ENCODE measurements around the gene DENND6B.

- no peak for TF ChIP-seq FIP1L1 (IDR thresholded peaks at IDR 0.05; ENCODE audit: borderline replicate concordance, insufficient read depth, low read depth, low read length)
- TF ChIP-seq PRDM15 (CRISPR knock-in tag; IDR thresholded peaks at IDR 0.05) = no peak
- TF ChIP-seq TRAFD1 (CRISPR knock-in tag; IDR thresholded peaks at IDR 0.05; ENCODE audit: borderline replicate concordance) = no peak
- TF ChIP-seq MBNL3 (CRISPR knock-in tag; conservative IDR thresholded peaks at IDR 0.05) = no peak
- TF ChIP-seq RBAK (CRISPR knock-in tag; IDR thresholded peaks at IDR 0.05) = no peak
- TF ChIP-seq, protein P1, sequence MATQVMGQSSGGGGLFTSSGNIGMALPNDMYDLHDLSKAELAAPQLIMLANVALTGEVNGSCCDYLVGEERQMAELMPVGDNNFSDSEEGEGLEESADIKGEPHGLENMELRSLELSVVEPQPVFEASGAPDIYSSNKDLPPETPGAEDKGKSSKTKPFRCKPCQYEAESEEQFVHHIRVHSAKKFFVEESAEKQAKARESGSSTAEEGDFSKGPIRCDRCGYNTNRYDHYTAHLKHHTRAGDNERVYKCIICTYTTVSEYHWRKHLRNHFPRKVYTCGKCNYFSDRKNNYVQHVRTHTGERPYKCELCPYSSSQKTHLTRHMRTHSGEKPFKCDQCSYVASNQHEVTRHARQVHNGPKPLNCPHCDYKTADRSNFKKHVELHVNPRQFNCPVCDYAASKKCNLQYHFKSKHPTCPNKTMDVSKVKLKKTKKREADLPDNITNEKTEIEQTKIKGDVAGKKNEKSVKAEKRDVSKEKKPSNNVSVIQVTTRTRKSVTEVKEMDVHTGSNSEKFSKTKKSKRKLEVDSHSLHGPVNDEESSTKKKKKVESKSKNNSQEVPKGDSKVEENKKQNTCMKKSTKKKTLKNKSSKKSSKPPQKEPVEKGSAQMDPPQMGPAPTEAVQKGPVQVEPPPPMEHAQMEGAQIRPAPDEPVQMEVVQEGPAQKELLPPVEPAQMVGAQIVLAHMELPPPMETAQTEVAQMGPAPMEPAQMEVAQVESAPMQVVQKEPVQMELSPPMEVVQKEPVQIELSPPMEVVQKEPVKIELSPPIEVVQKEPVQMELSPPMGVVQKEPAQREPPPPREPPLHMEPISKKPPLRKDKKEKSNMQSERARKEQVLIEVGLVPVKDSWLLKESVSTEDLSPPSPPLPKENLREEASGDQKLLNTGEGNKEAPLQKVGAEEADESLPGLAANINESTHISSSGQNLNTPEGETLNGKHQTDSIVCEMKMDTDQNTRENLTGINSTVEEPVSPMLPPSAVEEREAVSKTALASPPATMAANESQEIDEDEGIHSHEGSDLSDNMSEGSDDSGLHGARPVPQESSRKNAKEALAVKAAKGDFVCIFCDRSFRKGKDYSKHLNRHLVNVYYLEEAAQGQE (IDR thresholded peaks at IDR 0.05; ENCODE audit: borderline replicate concordance in 1 of 2, low read depth in 1 of 2, low read length in 2 of 2) = no peak
- TF ChIP-seq CTCF (CRISPR knock-in tag; IDR thresholded peaks at IDR 0.05) = no peak
- no peak for TF ChIP-seq POLR2AphosphoS2 (IDR thresholded peaks at IDR 0.05; ENCODE audit: low read depth, low read length)
- TF ChIP-seq TBP (CRISPR knock-in tag; IDR thresholded peaks at IDR 0.05) = no peak
- no peak for TF ChIP-seq ESRRA (CRISPR knock-in tag; IDR thresholded peaks at IDR 0.05; ENCODE audit: low read depth)
- no peak for TF ChIP-seq DPF2 (CRISPR knock-in tag; IDR thresholded peaks at IDR 0.05; ENCODE audit: borderline replicate concordance, low read depth)
- no peak for TF ChIP-seq HMGXB4 (CRISPR knock-in tag; IDR thresholded peaks at IDR 0.05; ENCODE audit: borderline replicate concordance in 1 of 2, low read depth in 1 of 2)
These were observed 36.5 kb upstream of the DENND6B start for GRCh38 chr22:50363166-50363802.

All from HepG2 (cell line).